ENCODE data around the gene PCDHGA6.

GRCh38 chr5:141383345-141383744 lies 9.7 kb downstream of the PCDHGA6 start:
- TF ChIP-seq CTCF (conservative IDR thresholded peaks at IDR 0.05; ENCODE audit: low read depth, low read length) (no peak), EZH2phosphoT487 (IDR thresholded peaks at IDR 0.05; ENCODE audit: borderline replicate concordance, low read length) (no peak)

Data from PC-3 (cell line).